T-helper 17 cell (primary cell): ENCODE data around the gene SRP19. TPM values are rescaled to one million over a fixed set of nuclear protein-coding genes. Genes with fewer than 3 reads are reported as not detected.
"Not testable (repeated sequence)": the region's sequence is repeated elsewhere in the genome, so short reads cannot be mapped to it uniquely, and the experiment has no call there.

Experiments
- ATAC-seq: fragments of 150-1000 bp; cut with Tn5 transposase; 2 replicates; pipeline ENCODE4 v1.10.0; 2021; ENCODE audit warnings: mild to moderate bottlenecking, moderate library complexity
- DNase-seq, 3 donors: peaks; one replicate each; pipeline versions ENCODE4 v3.0.0 to v3.0.0-alpha.2; 2020 to 2021
- H3K9me3 ChIP-seq: one replicate; pipeline ENCODE4 v1.7.0; 2013; ENCODE audit warnings: low read length, mild to moderate bottlenecking; ENCODE audit not compliant: control insufficient read depth, poor library complexity, severe bottlenecking
- H3K27ac Mint-ChIP-seq: one replicate; pipeline ENCODE4 v1.8.0; 2022; ENCODE audit warnings: mild to moderate bottlenecking, moderate library complexity, mixed read lengths
- H3K27me3 Mint-ChIP-seq: one replicate; pipeline ENCODE4 v1.8.0; 2022; ENCODE audit warnings: mixed read lengths
- H3K36me3 Mint-ChIP-seq: one replicate; pipeline ENCODE4 v1.8.0; 2022; ENCODE audit warnings: low read depth, mixed read lengths
- H3K4me1 Mint-ChIP-seq: one replicate; pipeline ENCODE4 v1.8.0; 2022; ENCODE audit warnings: mild to moderate bottlenecking, mixed read lengths
- H3K4me3 Mint-ChIP-seq: one replicate; pipeline ENCODE4 v1.8.0; 2022; ENCODE audit warnings: mild to moderate bottlenecking, moderate library complexity, mixed read lengths
- total RNA-seq, 4 donors: library from RNA in 2 of 4; stranded (reverse) in 2 of 4; gene quantifications; one replicate each; pipeline ENCODE4 v1.2.3 and lab custom pipeline; 2022 to 2026

SRP19 gene
- total RNA-seq, 2 donors from 2014 or later, result 39.9 to 43.0 TPM

GRCh38 chr5:112878760-112879159 is 17.7 kb downstream of the SRP19 start:
- no peaks in the 10 kb centered on the region for H3K9me3 ChIP-seq
- Mint-ChIP-seq H3K4me1 (peaks cover 29% of the 10 kb centered on the region), H3K36me3 (peaks cover 3% of the 10 kb centered on the region), H3K4me3 (peak overlapping the region; percentile 81), H3K27ac (no peak overlapping the region), H3K27me3 (no peaks in the 10 kb centered on the region)
- peak in 1 of 3 donors; percentile 27 for DNase-seq
- ATAC-seq, result peak; percentile 94

- no peak for ATAC-seq
Observed at GRCh38 chr5:112880219-112880964, 19.3 kb downstream of the SRP19 start.

DNA sequence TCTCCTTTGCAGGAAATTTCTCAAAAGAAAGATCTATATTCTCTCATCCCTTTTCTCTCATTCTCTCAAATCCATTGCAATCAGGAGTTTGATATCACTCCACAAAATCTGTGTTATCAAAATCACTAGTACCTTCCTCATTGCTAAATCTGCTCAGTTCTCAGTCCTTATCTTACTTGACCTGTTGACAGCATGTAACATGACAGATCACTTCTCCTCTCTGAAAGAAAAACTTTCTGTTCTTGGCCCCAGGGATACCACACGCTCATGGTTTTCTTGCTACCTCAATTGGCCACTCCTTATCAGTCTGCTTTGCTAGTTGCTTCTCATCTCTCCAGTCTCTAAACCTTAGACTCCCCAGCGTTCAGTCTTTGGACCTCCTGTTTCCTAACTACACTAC is 22.1 kb downstream of the SRP19 start:
- Mint-ChIP-seq H3K4me3 (no peak overlapping the region), H3K4me1 (peaks cover 38% of the 10 kb centered on the region), H3K36me3 (peaks cover 7% of the 10 kb centered on the region), H3K27ac (no peak overlapping the region), H3K27me3 (no peaks in the 10 kb centered on the region)
- ATAC-seq, result no peak
- H3K9me3 ChIP-seq, result no peaks in the 10 kb centered on the region
- no peak for DNase-seq

More at GRCh38 chr5:112880219-112880964, 19.3 kb downstream of the SRP19 start:
- DNase-seq, result no peak
- H3K9me3 ChIP-seq, result no peaks in the 10 kb centered on the region
- peaks cover 32% of the 10 kb centered on the region for H3K4me1 Mint-ChIP-seq
- H3K27ac Mint-ChIP-seq, result no peak overlapping the region
- no peaks in the 10 kb centered on the region for H3K27me3 Mint-ChIP-seq
- peaks cover 3% of the 10 kb centered on the region for H3K36me3 Mint-ChIP-seq
- H3K4me3 Mint-ChIP-seq, result no peak overlapping the region

DNA sequence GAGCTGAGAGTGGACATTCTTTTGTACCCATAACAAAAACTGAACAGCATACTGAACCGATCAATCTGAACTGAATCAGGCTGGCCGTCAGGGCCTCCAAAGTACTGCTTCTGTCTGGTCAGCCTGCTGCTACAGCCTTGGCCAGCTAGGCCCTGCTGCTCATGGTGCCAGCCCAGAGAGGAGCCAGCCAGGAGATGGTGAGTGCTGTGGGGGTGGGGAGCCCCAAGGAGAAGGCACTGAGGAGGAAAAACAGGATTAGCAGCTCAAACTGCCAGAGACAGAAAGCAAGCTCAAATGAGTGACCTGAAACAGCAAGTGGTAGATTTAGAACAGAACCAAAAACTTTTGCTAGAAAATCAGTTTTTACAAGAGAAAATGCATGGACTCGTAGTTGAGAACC is 23.9 kb downstream of the SRP19 start:
- peaks cover 7% of the 10 kb centered on the region for H3K36me3 Mint-ChIP-seq
- ATAC-seq (no peak), DNase-seq (no peak)
- H3K27ac Mint-ChIP-seq, result no peak overlapping the region
- no peaks in the 10 kb centered on the region for H3K9me3 ChIP-seq
- H3K4me3 Mint-ChIP-seq, result no peak overlapping the region
- H3K4me1 Mint-ChIP-seq, result peaks cover 30% of the 10 kb centered on the region
- no peaks in the 10 kb centered on the region for H3K27me3 Mint-ChIP-seq

DNA sequence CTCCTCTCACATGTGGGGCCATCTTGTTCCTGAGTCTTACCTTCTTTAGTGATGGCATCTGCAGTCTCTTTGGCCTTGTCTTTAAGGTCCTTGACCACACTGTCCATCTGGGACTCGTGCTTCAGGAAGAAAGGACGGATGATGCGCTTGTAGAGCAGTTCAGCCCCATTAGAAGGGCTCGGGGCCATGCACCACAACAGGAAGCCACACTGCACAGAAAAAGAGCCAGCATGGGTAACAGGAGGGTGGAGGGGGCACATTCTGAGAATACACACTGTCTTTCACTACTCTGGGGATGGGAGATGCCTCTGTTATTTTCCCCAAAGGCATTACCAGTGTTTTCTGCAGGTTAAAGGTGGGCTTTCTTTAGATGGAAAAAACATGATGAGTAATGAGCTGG is 25.9 kb downstream of the SRP19 start:
- H3K4me1 Mint-ChIP-seq, result peaks cover 27% of the 10 kb centered on the region
- H3K27ac Mint-ChIP-seq, result peak overlapping the region; percentile 82
- peaks cover 9% of the 10 kb centered on the region for H3K36me3 Mint-ChIP-seq
- peak overlapping the region; percentile 53 for H3K4me3 Mint-ChIP-seq
- H3K27me3 Mint-ChIP-seq, result no peaks in the 10 kb centered on the region
- ATAC-seq (peak; percentile 88), DNase-seq (no peak)
- no peaks in the 10 kb centered on the region for H3K9me3 ChIP-seq

- H3K9me3 ChIP-seq, DNase-seq, H3K36me3 Mint-ChIP-seq, H3K27me3 Mint-ChIP-seq, ATAC-seq, H3K4me3 Mint-ChIP-seq, H3K27ac Mint-ChIP-seq: not testable (repeated sequence)
- peaks cover 18% of the 10 kb centered on the region for H3K4me1 Mint-ChIP-seq
Observed at GRCh38 chr5:112892066-112892465, 31.0 kb downstream of the SRP19 start.

DNA sequence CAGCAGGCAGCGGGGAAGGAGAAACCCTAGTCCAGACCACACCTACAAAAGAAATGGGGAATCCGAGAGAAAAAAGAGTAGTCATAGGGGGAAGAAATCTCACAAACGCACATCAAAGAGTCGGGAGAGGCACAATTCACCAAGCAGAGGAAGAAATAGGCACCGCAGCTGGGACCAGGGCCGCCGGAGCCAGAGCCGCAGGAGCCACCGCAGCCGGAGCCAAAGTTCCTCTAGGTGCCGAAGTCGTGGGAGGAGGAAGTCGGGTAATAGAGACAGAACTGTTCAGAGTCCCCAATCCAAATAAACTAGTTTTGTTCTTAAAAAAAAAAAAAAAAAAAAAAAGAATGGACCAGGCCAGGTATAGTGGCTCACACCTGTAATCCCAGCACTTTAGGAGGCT is 31.7 kb downstream of the SRP19 start:
- ATAC-seq (no peak), DNase-seq (no peak)
- no peak overlapping the region for H3K27ac Mint-ChIP-seq
- peaks cover 10% of the 10 kb centered on the region for H3K36me3 Mint-ChIP-seq
- peaks cover 17% of the 10 kb centered on the region for H3K4me1 Mint-ChIP-seq
- H3K4me3 Mint-ChIP-seq, result no peak overlapping the region
- no peaks in the 10 kb centered on the region for H3K9me3 ChIP-seq
- no peaks in the 10 kb centered on the region for H3K27me3 Mint-ChIP-seq

DNA sequence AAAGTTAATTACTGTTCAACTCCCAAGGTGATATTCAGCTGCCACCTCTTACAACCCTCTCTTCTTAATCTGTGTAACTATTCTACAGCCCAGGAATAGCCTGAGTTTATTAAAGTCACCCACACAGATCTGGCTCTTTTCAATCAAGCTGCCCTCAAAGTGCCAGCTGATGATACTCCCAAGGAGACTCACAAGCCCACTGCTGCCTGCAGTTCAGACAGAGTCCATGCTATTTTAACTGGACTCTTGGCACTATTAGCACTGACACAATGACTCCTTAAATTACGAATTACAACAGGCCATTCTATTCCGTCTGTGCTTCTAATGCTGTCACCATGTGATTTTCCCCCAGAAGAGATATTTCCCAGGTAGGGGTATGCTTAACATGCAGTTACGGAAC is 34.6 kb downstream of the SRP19 start:
- peak overlapping the region; percentile 29 for H3K27ac Mint-ChIP-seq
- DNase-seq (no peak), ATAC-seq (no peak)
- no peaks in the 10 kb centered on the region for H3K27me3 Mint-ChIP-seq
- peaks cover 14% of the 10 kb centered on the region for H3K4me1 Mint-ChIP-seq
- no peaks in the 10 kb centered on the region for H3K9me3 ChIP-seq
- peaks cover 10% of the 10 kb centered on the region for H3K36me3 Mint-ChIP-seq
- H3K4me3 Mint-ChIP-seq, result no peak overlapping the region

DNA sequence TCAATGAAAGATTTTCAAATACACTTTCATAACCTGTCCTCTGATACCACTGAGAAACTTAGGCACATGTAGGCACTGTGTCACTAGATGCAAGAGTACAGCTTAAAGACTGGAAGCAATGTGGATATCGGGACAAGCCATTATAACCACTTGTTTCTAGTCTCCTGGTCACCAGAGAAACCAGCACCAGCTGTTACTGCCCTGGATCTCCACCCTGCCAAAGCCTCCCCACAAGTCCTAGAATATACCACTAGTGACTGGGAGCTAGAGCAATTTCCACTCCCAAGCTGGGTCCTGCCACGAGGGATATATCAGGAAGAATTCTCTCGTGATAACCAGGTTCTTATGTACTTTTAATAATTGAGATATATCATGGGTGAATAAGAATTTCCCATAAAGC is 41.5 kb downstream of the SRP19 start:
- H3K4me3 Mint-ChIP-seq, result no peak overlapping the region
- no peak for DNase-seq
- peaks cover 3% of the 10 kb centered on the region for H3K36me3 Mint-ChIP-seq
- no peak overlapping the region for H3K27ac Mint-ChIP-seq
- no peaks in the 10 kb centered on the region for H3K27me3 Mint-ChIP-seq
- H3K9me3 ChIP-seq, result no peaks in the 10 kb centered on the region
- H3K4me1 Mint-ChIP-seq, result peaks cover 23% of the 10 kb centered on the region
- ATAC-seq, result no peak

GRCh38 chr5:112904996-112905395 is 43.9 kb downstream of the SRP19 start:
- H3K4me3 Mint-ChIP-seq, H3K36me3 Mint-ChIP-seq, H3K9me3 ChIP-seq, H3K27ac Mint-ChIP-seq, DNase-seq, H3K27me3 Mint-ChIP-seq, ATAC-seq: not testable (repeated sequence)
- H3K4me1 Mint-ChIP-seq, result peaks cover 25% of the 10 kb centered on the region

DNA sequence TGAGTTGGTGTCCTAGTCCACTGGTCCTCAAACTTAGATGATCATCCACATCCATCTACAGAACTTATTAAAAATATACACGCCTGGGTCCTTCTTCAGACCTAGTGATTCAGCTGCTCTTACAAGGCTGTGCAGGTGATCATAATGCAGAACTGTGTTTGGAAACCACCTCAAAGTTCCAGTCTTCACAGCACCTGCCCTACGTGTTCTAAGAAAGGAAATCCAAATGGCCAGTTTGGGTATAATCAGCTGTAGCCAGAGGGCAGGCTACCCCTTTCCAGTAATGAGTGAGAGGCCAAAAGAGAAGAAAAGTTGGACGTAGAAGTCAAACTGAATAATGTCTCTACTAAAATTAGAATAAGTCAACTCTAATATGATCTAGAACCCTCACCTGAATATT is 45.5 kb downstream of the SRP19 start:
- H3K4me3 Mint-ChIP-seq, result no peak overlapping the region
- DNase-seq (no peak), ATAC-seq (no peak)
- peak overlapping the region; percentile 54 for H3K27ac Mint-ChIP-seq
- H3K27me3 Mint-ChIP-seq, result no peaks in the 10 kb centered on the region
- no peaks in the 10 kb centered on the region for H3K36me3 Mint-ChIP-seq
- no peaks in the 10 kb centered on the region for H3K9me3 ChIP-seq
- peaks cover 31% of the 10 kb centered on the region for H3K4me1 Mint-ChIP-seq

GRCh38 chr5:112907166-112907631 is 46.1 kb downstream of the SRP19 start:
- no peak overlapping the region for H3K4me3 Mint-ChIP-seq
- DNase-seq (no peak), ATAC-seq (no peak)
- no peaks in the 10 kb centered on the region for H3K9me3 ChIP-seq
- H3K27me3 Mint-ChIP-seq, result no peaks in the 10 kb centered on the region
- H3K4me1 Mint-ChIP-seq, result peaks cover 34% of the 10 kb centered on the region
- H3K27ac Mint-ChIP-seq, result peak overlapping the region; percentile 54
- H3K36me3 Mint-ChIP-seq, result no peaks in the 10 kb centered on the region

GRCh38 chr5:112908854-112909253 is 47.8 kb downstream of the SRP19 start:
- Mint-ChIP-seq H3K27me3 (no peaks in the 10 kb centered on the region), H3K27ac (peak overlapping the region; percentile 93), H3K36me3 (no peaks in the 10 kb centered on the region), H3K4me3 (no peak overlapping the region), H3K4me1 (peaks cover 35% of the 10 kb centered on the region)
- ATAC-seq (no peak), DNase-seq (no peak)
- no peaks in the 10 kb centered on the region for H3K9me3 ChIP-seq

GRCh38 chr5:112910529-112910928 is 49.4 kb downstream of the SRP19 start:
- no peak overlapping the region for H3K27ac Mint-ChIP-seq

More at GRCh38 chr5:112910529-112910928, 49.4 kb downstream of the SRP19 start:
- H3K4me1 Mint-ChIP-seq, result peaks cover 33% of the 10 kb centered on the region
- ATAC-seq (no peak), DNase-seq (no peak)
- no peaks in the 10 kb centered on the region for H3K27me3 Mint-ChIP-seq
- no peaks in the 10 kb centered on the region for H3K9me3 ChIP-seq
- H3K36me3 Mint-ChIP-seq, result no peaks in the 10 kb centered on the region
- H3K4me3 Mint-ChIP-seq, result no peak overlapping the region
